Dedifferentiated amniotic fluid mesenchymal stem cell (primary cell): ENCODE data around the gene STN1.

ENCODE experiments used
- DNase-seq: peaks from one replicate; pipeline ENCODE4 v3.0.0-alpha.2; 2016; ENCODE audit errors: extremely low spot score

Gene STN1

GRCh38 chr10:103929381-103929921, 11.5 kb upstream of the STN1 start:
- no peak for DNase-seq

- DNase-seq: no peak
Measured at GRCh38 chr10:103928784-103929183, 10.8 kb upstream of the STN1 start.

GRCh38 chr10:103926722-103927319, 8.8 kb upstream of the STN1 start:
- no peak for DNase-seq

- no peak for DNase-seq
Measured at GRCh38 chr10:103925591-103925990, 7.6 kb upstream of the STN1 start.

GRCh38 chr10:103923502-103923901, 5.5 kb upstream of the STN1 start:
- no peak for DNase-seq

- DNase-seq: no peak
Measured at GRCh38 chr10:103922659-103923058, 4.7 kb upstream of the STN1 start.

GRCh38 chr10:103921750-103922195, 3.8 kb upstream of the STN1 start:
- no peak for DNase-seq

- no peak for DNase-seq
Measured at GRCh38 chr10:103921248-103921647, 3.3 kb upstream of the STN1 start.

- no peak for DNase-seq
Measured at GRCh38 chr10:103919648-103920025, 1.7 kb upstream of the STN1 start.

- no peak for DNase-seq
Measured at GRCh38 chr10:103917302-103918052, 507 bp downstream of the STN1 start.

- no peak for DNase-seq
Measured at GRCh38 chr10:103916876-103917275, 1.1 kb downstream of the STN1 start.

- DNase-seq: no peak
Measured at GRCh38 chr10:103916254-103916653, 1.7 kb downstream of the STN1 start.

GRCh38 chr10:103915796-103916195, 2.2 kb downstream of the STN1 start:
- DNase-seq: no peak

GRCh38 chr10:103912759-103913158, 5.2 kb downstream of the STN1 start:
- DNase-seq: no peak

GRCh38 chr10:103911021-103911459, 6.9 kb downstream of the STN1 start:
- DNase-seq: no peak

GRCh38 chr10:103910442-103911012, 7.5 kb downstream of the STN1 start:
- no peak for DNase-seq

- DNase-seq: no peak
Measured at GRCh38 chr10:103905441-103905840, 12.5 kb downstream of the STN1 start.

GRCh38 chr10:103901299-103901698, 16.7 kb downstream of the STN1 start:
- no peak for DNase-seq

GRCh38 chr10:103899312-103899711, 18.7 kb downstream of the STN1 start:
- no peak for DNase-seq

GRCh38 chr10:103897241-103897774, 20.7 kb downstream of the STN1 start:
- no peak for DNase-seq

- DNase-seq: no peak
Measured at GRCh38 chr10:103896225-103896624, 21.8 kb downstream of the STN1 start.

- no peak for DNase-seq
Measured at GRCh38 chr10:103895411-103896186, 22.4 kb downstream of the STN1 start.
